Umbilical cord (tissue), 2 donors: ENCODE measurements around the gene CERK. TPM values are rescaled to one million over a fixed set of nuclear protein-coding genes. Genes with fewer than 3 reads are reported as not detected.

Experiments used
- DNase-seq: peaks from one replicate; pipeline ENCODE4 v3.0.0-alpha.2; 2015; ENCODE audit warnings: low spot score
- total RNA-seq: library from RNA; depleted of rRNA; stranded (reverse); fragments of >200 nt; gene quantifications from one replicate; pipeline ENCODE4 v1.2.3, GENCODE V29; 2014; ENCODE audit warnings: low replicate concordance; ENCODE audit not compliant: insufficient read depth

CERK gene
- total RNA-seq, 1 donor from 2014 or later, result 42.4 TPM

DNA sequence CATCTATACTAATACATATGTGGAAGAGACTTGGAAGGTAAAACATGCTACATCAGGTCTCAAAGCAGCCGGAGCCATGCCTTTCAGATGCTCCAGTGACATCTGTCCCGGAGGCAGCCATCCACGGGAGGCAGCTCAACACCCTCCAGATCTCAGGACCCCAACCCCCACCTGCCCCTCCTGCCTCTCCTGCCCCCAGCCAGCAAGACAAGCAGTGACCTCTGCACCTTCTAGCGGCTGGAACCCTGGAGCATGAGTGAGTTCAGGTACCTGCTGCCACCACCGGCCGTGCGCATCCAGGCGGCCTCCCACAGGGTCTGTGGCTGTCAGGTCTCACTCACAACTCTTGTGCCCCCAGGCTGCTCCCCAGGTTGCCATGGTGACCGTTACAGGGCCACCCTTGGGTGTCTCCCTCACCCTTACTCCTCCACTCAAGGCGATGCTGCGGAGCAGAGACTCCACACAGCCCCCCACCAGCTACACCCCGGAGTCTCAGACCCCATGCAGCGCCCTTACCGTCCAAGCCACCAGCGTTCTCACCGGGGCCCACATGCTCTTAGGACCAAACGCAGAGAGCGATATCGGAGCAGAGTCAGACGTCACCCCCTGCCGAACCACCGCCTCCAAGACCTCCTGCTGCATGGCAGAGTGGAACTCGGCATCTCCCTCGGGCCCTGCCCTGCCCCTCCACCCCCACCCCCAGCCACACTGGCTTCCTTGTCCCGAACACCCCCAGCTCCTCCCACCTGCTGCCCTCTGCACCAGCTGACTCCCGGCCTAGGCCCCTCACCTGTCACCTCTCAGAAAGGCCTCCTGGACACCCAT lies 34.7 kb downstream of the CERK start:
- no peak for DNase-seq

- no peak for DNase-seq
Measured at GRCh38 chr22:46701262-46701661, 36.8 kb downstream of the CERK start.

DNA sequence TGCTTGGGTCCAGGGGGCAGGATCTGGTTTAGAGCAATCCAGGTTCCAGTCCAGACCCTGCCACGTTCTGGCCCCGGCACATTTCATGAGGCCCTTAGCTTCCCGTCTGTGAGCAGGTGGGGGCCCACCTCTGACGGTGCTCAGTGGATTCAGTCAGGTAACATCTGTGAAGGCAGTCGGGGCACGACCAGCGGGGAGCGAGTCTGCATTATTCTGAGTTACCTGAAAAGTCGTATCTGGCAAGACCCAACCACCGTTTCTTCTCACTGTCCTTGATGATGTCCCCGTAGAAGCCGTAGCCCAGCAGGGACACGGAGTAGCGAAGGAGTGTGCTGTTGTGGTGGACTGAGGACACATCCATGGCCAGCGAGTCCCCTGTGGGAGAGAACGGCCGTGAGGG lies 39.0 kb downstream of the CERK start:
- DNase-seq, result no peak

DNA sequence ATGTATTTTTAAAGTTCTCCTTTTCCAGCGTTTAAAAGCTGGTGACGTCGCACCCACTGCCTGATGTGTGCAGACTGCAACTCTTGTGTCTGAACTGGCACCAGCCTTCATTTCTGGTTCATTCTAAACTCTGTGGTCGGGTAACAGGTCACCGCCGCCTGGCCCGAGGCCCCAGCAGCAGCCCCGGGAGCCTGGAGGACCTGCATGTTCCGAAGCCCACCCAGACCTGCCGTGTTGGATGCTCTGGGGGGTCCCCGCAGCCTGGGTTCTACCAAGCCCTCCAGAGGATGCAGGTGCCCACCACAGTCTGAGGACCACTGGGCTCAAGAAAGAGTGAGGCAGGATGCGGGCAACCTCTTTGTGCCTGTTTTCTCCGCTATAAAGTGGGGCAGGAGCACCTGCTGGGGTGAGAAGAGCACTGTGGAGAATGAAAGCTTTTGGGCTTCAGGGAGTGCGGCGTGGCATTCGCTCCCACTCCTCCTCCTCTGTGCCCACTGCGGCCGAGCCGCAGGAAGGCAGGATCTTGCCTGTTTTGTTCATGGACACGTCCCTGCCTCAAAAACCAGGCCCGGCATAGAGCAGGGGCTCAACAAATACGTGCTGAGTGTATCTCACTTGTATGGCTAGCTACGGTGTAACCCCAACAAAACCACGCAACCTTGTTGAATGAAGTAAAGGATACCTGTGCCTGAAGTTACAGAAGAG lies 40.1 kb downstream of the CERK start:
- DNase-seq, result no peak

DNA sequence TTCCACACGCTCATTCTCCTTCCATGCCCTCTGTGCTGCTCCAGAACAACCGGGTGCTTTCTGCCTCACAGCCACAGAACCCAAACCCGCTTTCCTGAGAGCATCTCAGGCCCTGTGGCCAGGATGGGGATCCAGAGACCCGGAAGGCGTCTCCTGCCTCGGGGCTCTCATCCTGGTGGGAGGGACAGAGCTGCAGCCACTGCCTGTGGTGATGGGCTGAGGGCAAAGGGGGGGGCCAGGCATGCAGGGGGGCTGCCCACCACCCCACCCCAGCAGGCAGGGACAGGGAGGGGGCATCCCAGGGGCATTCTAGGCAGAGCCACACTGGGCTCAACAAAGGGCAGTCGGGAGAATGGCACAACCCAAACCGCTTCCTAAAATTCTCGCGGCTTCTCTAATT lies 41.4 kb downstream of the CERK start:
- no peak for DNase-seq

DNA sequence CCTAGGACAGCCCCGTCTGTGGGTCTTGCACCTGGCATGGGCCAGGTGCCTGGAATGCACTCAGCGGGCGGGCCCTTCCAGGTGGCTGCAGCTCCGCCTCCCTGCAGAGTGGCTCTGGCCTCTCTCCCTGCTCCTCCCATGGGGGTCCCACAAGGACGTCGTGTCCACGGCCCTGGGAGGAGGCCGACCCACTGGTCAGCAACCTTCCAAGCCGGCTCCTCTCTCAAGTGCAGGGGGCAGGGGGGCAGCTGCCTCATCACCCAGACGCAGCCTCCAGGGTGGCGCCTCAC lies 41.9 kb downstream of the CERK start:
- no peak for DNase-seq

- no peak for DNase-seq
Measured at GRCh38 chr22:46695346-46696228, 42.5 kb downstream of the CERK start.

- DNase-seq, result no peak
Measured at GRCh38 chr22:46694416-46695170, 43.5 kb downstream of the CERK start.

DNA sequence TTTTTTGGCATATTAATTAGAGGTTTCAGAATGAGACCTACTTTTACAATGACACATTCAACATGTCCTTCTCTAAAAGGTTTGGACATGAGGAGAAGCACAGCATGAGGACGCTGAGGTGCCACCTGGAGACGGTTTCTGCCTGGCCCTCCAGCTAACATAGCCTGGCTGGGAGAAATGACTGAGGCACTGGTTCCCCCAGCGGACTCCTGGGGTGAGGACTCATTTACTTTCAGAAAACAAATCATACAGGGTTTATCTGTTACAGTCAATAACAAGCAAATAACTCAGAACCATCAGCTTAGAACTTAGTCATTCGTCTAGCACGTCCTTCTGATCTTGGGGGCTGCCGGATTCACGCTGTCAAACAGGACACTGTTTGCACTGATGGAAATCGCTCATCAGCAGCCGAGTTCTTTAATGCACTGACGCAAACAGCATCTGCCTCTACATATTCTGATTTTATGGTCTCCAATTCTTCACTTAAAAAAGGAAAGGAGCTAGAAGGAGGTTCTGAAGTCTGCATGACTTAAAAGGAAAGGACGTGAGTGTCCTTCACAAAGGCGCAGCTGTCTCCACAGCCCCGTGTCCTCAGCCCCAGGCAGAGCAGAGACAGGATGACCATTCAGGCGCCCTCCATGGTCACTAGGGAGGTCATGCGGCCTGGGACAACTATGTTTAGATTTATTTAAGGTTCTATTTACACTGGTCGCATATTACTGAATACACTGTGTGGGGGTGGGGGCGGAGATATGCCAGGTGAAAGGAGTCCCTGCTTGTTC lies 44.2 kb downstream of the CERK start:
- no peak for DNase-seq

DNA sequence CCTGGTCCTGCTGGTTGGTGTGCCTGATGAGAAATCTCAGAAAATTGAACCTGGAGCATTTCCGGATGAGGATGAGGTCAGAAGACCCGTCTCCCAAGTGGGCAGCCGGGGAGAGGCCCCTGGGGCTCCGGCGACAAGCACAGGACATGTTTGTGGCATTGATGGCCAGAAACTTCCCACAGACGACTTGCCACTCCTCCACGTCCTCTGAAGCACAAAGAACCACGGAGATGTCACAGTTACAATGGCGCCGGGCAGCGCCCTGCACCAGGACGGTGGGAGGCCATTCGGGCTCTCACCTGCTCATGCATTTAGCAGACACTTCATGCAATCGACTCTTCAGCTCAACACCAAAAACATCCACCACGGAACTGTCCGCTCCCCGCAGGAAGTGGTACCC lies 46.5 kb downstream of the CERK start:
- DNase-seq, result no peak

DNA sequence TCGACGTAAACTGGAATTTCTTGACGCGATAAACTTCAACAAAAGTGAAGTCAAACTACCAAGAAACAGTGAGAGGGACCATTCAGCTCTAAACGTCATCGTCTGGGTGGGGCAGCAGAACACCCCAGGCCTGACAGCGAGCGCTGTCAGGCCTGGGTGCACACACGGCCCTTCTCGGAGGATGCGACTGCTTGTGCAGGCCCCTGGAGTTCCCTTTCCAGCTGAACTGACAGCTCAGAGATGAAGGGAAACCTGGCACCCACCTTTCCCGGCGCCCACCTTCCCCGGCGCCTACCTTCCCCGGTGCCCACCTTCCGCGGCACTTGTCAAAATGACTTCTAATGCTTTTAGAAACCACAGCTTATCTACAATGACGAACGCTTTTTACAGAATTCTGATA lies 47.9 kb downstream of the CERK start:
- DNase-seq, result no peak

DNA sequence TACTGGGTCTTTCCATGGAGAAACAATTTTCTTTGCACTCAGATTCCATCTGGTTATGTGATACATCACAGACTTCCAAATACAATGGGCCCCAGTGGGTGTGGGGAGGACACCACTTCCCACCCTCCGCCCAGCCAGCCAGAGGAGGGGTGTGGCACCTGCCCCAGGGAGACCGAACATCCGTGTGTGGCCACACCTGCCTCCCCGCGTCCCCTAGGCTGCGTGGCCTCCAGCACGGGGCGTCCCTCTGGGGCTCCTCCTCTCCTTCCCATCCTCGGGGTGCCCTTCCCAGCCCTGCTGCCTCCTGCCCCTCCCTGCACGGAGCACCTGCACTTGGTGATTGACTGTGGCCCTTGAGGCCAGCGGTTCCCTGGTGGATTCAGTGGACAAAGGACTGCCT lies 49.1 kb downstream of the CERK start:
- DNase-seq, result no peak

GRCh38 chr22:46687460-46687859 lies 50.6 kb downstream of the CERK start:
- DNase-seq, result no peak

GRCh38 chr22:46687048-46687444 lies 51.0 kb downstream of the CERK start:
- DNase-seq, result no peak

DNA sequence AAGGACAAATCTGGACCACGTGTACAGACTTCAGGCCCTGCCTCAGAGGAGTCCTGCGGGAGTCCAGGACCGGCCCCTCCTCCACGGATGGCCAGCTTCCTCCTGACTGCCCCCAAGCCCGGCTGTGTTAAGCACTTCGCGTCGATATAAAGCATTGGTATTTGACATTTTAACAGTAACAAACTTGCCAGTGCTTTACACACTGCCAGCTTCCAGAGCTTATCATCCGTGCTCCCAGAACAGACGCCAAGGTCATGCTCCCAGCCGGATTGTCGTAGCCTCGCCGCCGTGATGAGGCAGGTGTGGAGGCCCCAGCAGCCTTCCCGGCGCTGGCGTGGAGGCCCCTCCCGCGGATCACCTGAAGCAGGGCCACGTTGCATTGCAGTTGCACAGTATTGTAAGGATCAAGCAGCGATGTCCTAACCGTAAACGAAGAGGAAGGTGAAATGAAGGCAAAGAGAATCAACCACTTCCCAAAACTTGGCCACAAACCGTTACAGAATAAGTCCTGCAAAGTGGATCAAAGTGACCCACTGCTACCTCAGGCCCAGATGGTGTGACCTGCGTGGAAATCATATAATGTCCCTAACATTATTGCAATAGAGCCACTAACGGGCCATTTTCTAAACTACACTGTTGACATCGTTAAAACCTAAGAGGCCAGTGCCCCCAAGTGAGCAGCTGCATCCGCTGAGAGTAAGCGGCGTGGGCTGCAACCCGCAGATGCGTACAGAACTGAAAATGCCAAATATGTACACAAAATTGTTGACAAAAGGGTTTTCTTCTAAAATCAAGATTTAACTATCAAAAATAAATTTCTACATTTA lies 51.6 kb downstream of the CERK start:
- no peak for DNase-seq

DNA sequence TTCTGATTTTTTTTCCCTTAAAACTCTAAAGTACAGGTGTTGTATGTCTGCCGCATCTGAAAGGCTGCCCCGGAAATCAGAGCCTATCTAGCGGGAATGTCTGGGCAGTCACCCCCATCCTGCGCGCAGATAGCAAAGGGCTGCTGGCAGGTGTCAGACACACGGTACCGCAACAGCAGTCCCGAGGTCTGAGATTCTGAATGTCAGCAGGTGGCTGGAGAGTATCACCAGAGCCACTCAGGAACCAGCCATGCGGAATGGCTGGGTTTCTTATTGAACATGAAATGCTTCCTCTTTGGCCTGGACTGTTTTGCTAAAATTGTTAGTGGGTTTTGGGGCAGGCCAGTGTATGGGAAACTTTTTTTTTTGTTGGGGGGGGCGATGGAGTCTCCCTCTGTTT lies 53.3 kb downstream of the CERK start:
- no peak for DNase-seq

- no peak for DNase-seq
Measured at GRCh38 chr22:46682011-46682731, 55.9 kb downstream of the CERK start.

DNA sequence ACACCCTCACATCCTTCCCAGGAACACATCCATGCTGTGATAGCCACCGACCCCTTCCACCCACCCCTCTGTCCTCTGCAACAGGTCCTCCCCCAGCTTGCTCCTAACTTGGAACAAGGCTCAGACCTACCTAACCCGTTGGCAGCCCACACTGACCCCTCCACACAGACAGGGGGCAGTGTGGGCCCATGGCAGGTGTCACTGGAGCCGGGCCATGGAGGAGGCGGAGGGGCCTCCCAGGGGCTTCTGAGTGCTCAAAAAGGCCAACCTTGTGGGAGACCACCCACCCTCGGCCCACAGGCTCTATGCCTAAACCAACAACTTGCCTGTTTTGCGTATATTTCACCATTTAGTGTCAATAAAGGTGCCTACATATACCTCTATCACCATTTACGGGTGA lies 57.0 kb downstream of the CERK start:
- no peak for DNase-seq

DNA sequence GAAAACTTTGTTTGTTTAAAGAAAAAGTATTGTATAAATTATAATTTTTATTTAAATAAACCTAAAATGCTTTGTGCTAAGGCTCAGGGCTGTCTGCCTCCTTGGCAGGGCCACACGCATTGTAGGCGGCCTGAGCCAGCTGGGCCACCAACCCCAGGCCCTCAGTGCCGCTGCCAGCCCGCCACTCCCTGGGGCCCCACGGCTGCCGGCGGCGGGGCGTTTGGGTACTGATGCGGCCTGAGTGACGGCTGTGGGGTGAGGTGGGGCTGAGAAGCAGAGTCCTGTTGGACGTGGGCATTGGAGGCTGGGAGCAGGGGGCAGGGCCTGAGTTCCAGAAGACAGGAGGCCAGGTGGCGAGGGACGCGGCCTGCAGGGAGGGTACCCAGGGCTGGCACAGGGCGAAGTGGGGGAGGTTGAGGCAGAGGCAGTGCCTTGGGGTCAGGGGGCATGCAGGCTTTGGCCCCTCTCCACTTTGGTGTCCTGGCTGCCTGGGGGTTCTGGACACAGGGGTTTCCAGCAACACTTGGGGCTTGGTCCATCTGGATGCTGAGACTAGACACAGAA lies 58.3 kb downstream of the CERK start:
- DNase-seq, result no peak
